Muscle layer of colon (tissue), 2 donors: Measurements from ENCODE around the gene HNRNPUL2.
"Not testable (repeated sequence)": the region's sequence is repeated elsewhere in the genome, so short reads cannot be mapped to it uniquely, and the experiment has no call there.

ENCODE experiments used
- H3K27ac ChIP-seq: one replicate; pipeline ENCODE4 v1.7.0; 2013; ENCODE audit warnings: low read depth, mild to moderate bottlenecking, low read length, moderate library complexity
- H3K27me3 ChIP-seq, 2 donors: one replicate each; pipeline ENCODE4 v1.7.0; 2013; ENCODE audit warnings: low read length in 2 of 2, mild to moderate bottlenecking in 2 of 2; ENCODE audit not compliant: insufficient read depth in 2 of 2, control insufficient read depth in 1 of 2
- H3K36me3 ChIP-seq: one replicate; pipeline ENCODE4 v1.7.0; 2013; ENCODE audit warnings: mild to moderate bottlenecking, low read length; ENCODE audit not compliant: insufficient read depth
- H3K4me1 ChIP-seq: one replicate; pipeline ENCODE4 v1.7.0; 2013; ENCODE audit warnings: mild to moderate bottlenecking, low read length; ENCODE audit not compliant: insufficient read depth
- H3K4me3 ChIP-seq, 2 donors: one replicate each; pipeline ENCODE4 v1.7.0; 2013; ENCODE audit warnings: low read length in 2 of 2, low read depth in 1 of 2, mild to moderate bottlenecking in 1 of 2, moderate library complexity in 1 of 2
- H3K9ac ChIP-seq: one replicate; pipeline ENCODE4 v1.7.0; 2013; ENCODE audit warnings: low read length
- H3K9me3 ChIP-seq: one replicate; pipeline ENCODE4 v1.7.0; 2013; ENCODE audit warnings: mild to moderate bottlenecking, low read length
- donor health status: abdominal sarcoma.
- donor health status: Adenocarcinoma of cecum.

The HNRNPUL2 gene

GRCh38 chr11:62752994-62753735 lies 25.9 kb upstream of the HNRNPUL2 start:
- Histone ChIP-seq H3K9ac (no peak overlapping the region), H3K27me3 (no peaks in the 10 kb centered on the region), H3K4me3 (peak overlapping the region; percentile 78 to 92), H3K9me3 (no peaks in the 10 kb centered on the region), H3K36me3 (peaks cover 21% of the 10 kb centered on the region), H3K27ac (peak overlapping the region; percentile 94), H3K4me1 (peaks cover 18% of the 10 kb centered on the region)

GRCh38 chr11:62752177-62752785 lies 25.0 kb upstream of the HNRNPUL2 start:
- Histone ChIP-seq H3K4me3 (no peak overlapping the region), H3K36me3 (peaks cover 21% of the 10 kb centered on the region), H3K4me1 (peaks cover 18% of the 10 kb centered on the region), H3K9me3 (no peaks in the 10 kb centered on the region), H3K27me3 (no peaks in the 10 kb centered on the region), H3K9ac (no peak overlapping the region), H3K27ac (no peak overlapping the region)

DNA sequence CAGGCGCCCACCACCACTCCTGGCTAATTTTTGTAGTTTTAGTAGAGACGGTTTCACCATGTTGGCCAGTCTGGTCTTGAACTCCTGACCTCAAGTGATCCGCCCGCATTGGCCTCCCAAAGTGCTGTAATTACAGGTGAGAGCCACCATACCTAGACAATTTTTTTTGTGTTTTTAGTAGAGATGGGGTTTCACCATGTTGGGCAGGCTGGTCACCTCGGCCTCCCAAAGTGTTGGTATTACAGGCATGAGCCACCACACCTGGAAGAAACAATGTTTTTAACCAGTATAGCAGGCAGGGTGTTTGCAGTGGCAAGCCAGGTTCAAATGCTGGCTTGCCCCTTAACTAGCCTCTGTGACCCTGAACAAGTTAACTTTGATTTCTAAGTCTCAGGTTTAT lies 22.7 kb upstream of the HNRNPUL2 start:
- not testable (repeated sequence) for H3K4me3 ChIP-seq, H3K27me3 ChIP-seq, H3K27ac ChIP-seq, H3K9ac ChIP-seq, H3K9me3 ChIP-seq
- peaks cover 21% of the 10 kb centered on the region for H3K36me3 ChIP-seq
- peaks cover 18% of the 10 kb centered on the region for H3K4me1 ChIP-seq

- Histone ChIP-seq H3K36me3 (peaks cover 14% of the 10 kb centered on the region), H3K4me1 (peaks cover 8% of the 10 kb centered on the region), H3K9ac (no peak overlapping the region), H3K9me3 (no peaks in the 10 kb centered on the region), H3K27me3 (no peaks in the 10 kb centered on the region), H3K4me3 (no peak overlapping the region), H3K27ac (no peak overlapping the region)
Measured at GRCh38 chr11:62747475-62748160, 20.4 kb upstream of the HNRNPUL2 start.

- H3K4me1 ChIP-seq, result no peaks in the 10 kb centered on the region
- no peak overlapping the region for H3K27ac ChIP-seq
- H3K36me3 ChIP-seq, result peaks cover 35% of the 10 kb centered on the region
- H3K27me3 ChIP-seq, result no peaks in the 10 kb centered on the region
- H3K9ac ChIP-seq, result no peak overlapping the region
- no peaks in the 10 kb centered on the region for H3K9me3 ChIP-seq
- no peak overlapping the region for H3K4me3 ChIP-seq
Measured at GRCh38 chr11:62737196-62737595, 9.9 kb upstream of the HNRNPUL2 start.

DNA sequence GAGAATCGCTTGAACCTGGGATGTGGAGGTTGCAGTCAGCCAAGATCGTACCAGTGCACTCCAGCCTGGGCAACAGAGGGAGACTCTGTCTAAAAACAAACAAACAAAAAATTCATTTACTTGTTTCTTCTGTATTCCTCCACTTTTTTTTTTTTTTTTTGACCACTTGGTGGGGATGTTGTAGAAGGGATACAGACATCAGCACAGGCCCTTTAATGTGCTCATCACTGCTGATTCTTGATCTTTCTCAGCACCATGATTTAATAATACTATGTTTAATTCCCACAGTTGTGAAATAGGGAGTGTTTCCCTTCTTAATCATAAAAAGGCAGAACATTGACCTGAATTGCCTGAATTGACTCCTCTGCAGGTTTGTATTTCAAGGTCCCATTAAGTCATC lies 5.6 kb upstream of the HNRNPUL2 start:
- no peaks in the 10 kb centered on the region for H3K27me3 ChIP-seq
- H3K4me3 ChIP-seq, result no peak overlapping the region
- peaks cover 20% of the 10 kb centered on the region for H3K36me3 ChIP-seq
- no peak overlapping the region for H3K27ac ChIP-seq
- peaks cover 11% of the 10 kb centered on the region for H3K4me1 ChIP-seq
- no peak overlapping the region for H3K9ac ChIP-seq
- H3K9me3 ChIP-seq, result no peaks in the 10 kb centered on the region

GRCh38 chr11:62730076-62730475 lies 2.8 kb upstream of the HNRNPUL2 start:
- H3K27ac ChIP-seq, H3K9ac ChIP-seq, H3K27me3 ChIP-seq, H3K9me3 ChIP-seq: not testable (repeated sequence)
- H3K4me3 ChIP-seq, result peak overlapping the region in 1 of 2 donors; percentile 24
- peaks cover 14% of the 10 kb centered on the region for H3K36me3 ChIP-seq
- peaks cover 22% of the 10 kb centered on the region for H3K4me1 ChIP-seq

- peaks cover 39% of the 10 kb centered on the region for H3K4me1 ChIP-seq
- peak within 1 kb of the TSS; percentile 86 for H3K9ac ChIP-seq
- no peaks in the 10 kb centered on the region for H3K9me3 ChIP-seq
- peaks cover 17% of the 10 kb centered on the region for H3K36me3 ChIP-seq
- peak within 1 kb of the TSS; percentile 66 to 94 for H3K4me3 ChIP-seq
- H3K27ac ChIP-seq, result peak within 1 kb of the TSS; percentile 90
- no peaks in the 10 kb centered on the region for H3K27me3 ChIP-seq
Measured at GRCh38 chr11:62728171-62728988, 1.1 kb upstream of the HNRNPUL2 start, which contains the start of gene TTC9C. Gene TTC9C, plus strand, starts transcription at chr11:62728486. Its CDS starts 363 bp downstream, at chr11:62728849.

DNA sequence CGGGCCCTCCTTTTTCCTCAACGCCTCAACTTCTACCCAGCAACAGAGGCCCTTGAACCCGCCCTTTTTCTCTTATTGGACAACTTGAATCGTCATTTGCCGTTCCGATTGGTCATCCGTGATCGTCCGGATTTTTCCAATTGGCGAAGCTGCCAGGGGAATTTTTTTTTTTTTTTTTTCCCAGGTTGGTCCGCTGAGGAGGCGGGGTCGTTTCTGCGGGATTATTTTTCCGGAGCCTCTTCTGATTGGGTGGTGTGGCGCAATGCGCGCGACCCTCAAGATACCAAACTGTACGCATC lies 564 bp upstream of the HNRNPUL2 start:
- no peaks in the 10 kb centered on the region for H3K9me3 ChIP-seq
- peaks cover 18% of the 10 kb centered on the region for H3K36me3 ChIP-seq
- H3K27me3 ChIP-seq, result no peaks in the 10 kb centered on the region
- peak overlapping the region; percentile 90 for H3K27ac ChIP-seq
- H3K4me3 ChIP-seq, result peak overlapping the region; percentile 61 to 94
- H3K4me1 ChIP-seq, result peaks cover 40% of the 10 kb centered on the region
- peak overlapping the region; percentile 86 for H3K9ac ChIP-seq

- H3K9me3 ChIP-seq, result no peaks in the 10 kb centered on the region
- peaks cover 40% of the 10 kb centered on the region for H3K4me1 ChIP-seq
- peak overlapping the region; percentile 95 for H3K9ac ChIP-seq
- H3K27ac ChIP-seq, result peak overlapping the region; percentile 90
- H3K36me3 ChIP-seq, result peaks cover 25% of the 10 kb centered on the region
- H3K4me3 ChIP-seq, result peak overlapping the region; percentile 66 to 94
- no peaks in the 10 kb centered on the region for H3K27me3 ChIP-seq
Measured at GRCh38 chr11:62726915-62727164, 417 bp downstream of the HNRNPUL2 start.

GRCh38 chr11:62726156-62726914 lies 922 bp downstream of the HNRNPUL2 start:
- Histone ChIP-seq H3K4me3 (peak overlapping the region; percentile 66 to 94), H3K36me3 (peaks cover 30% of the 10 kb centered on the region), H3K9ac (peak overlapping the region; percentile 95), H3K27me3 (no peaks in the 10 kb centered on the region), H3K9me3 (no peaks in the 10 kb centered on the region), H3K27ac (peak overlapping the region; percentile 90), H3K4me1 (peaks cover 40% of the 10 kb centered on the region)
